SK-N-SH (cell line): Measurements from ENCODE around the gene ZNF282.

ENCODE experiments used
- POLR2AphosphoS5 ChIP-seq: IDR thresholded peaks from 2 replicates; pipeline ENCODE4 v1.6.1; 2012; ENCODE audit warnings: low read depth, low read length
- RCOR1 ChIP-seq: fragments of 150-350 bp; IDR thresholded peaks from 2 replicates; pipeline ENCODE4 v1.6.1; 2017; ENCODE audit warnings: antibody characterized with exemption, low read length
- TF ChIP-seq, protein P1 (sequence below): fragments of 200-600 bp; sonication (generic); IDR thresholded peaks from 2 replicates; pipeline ENCODE4 v1.6.1; 2017; ENCODE audit warnings: antibody characterized with exemption, mild to moderate bottlenecking, moderate library complexity

DNA sequence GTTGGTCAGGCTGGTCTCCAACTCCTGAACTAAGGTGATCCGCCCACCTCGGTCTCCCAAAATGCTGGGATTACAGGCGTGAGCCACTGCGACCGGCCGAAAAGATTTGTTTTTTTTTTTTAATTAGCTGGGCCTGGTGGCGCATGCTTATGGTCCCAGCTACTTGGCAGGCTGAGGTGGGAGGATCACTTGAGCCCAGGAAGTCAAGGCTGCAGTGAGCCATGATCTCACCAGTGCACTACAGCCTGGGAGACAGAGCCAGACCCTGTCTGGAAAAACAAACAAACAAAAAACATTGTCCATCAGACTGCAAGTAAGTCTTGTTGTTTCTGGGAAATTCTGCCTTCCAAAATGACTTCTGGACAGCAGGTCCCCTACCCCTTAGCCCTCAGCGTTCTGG is 27.8 kb downstream of the ZNF282 start:
- TF ChIP-seq, protein P1, sequence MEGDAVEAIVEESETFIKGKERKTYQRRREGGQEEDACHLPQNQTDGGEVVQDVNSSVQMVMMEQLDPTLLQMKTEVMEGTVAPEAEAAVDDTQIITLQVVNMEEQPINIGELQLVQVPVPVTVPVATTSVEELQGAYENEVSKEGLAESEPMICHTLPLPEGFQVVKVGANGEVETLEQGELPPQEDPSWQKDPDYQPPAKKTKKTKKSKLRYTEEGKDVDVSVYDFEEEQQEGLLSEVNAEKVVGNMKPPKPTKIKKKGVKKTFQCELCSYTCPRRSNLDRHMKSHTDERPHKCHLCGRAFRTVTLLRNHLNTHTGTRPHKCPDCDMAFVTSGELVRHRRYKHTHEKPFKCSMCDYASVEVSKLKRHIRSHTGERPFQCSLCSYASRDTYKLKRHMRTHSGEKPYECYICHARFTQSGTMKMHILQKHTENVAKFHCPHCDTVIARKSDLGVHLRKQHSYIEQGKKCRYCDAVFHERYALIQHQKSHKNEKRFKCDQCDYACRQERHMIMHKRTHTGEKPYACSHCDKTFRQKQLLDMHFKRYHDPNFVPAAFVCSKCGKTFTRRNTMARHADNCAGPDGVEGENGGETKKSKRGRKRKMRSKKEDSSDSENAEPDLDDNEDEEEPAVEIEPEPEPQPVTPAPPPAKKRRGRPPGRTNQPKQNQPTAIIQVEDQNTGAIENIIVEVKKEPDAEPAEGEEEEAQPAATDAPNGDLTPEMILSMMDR, result no peak
- TF ChIP-seq POLR2AphosphoS5 (no peak), RCOR1 (no peak)
